ENCODE data around the gene TBX1.

GRCh38 chr22:19713245-19713644, 47.3 kb upstream of the TBX1 start:
- TF ChIP-seq CTCF (IDR thresholded peaks at IDR 0.05) (no peak), POLR2A (IDR thresholded peaks at IDR 0.05) (no peak), POLR2AphosphoS5 (IDR thresholded peaks at IDR 0.05) (no peak)
